Fibroblast of mammary gland (primary cell): ENCODE results near the gene HTRA3.

Experiments used
- DNase-seq: peaks from one replicate; pipeline ENCODE4 v3.0.0-alpha.2; 2010; ENCODE audit warnings: low read depth
- H3K4me3 ChIP-seq: 2 replicates; pipeline ENCODE4 v1.5.1; 2011; ENCODE audit warnings: low read depth, mild to moderate bottlenecking, low read length, moderate library complexity; ENCODE audit not compliant: control insufficient read depth
- CTCF ChIP-seq: conservative IDR thresholded peaks from 2 replicates; pipeline ENCODE4 v1.5.1; 2011; ENCODE audit warnings: low read depth, low read length, inconsistent platforms; ENCODE audit not compliant: control insufficient read depth, insufficient read depth

Gene HTRA3

GRCh38 chr4:8280876-8281440 is 11.4 kb downstream of the HTRA3 start:
- no peak for DNase-seq
- no peak overlapping the region for H3K4me3 ChIP-seq
- TF ChIP-seq CTCF = no peak

- no peak for TF ChIP-seq CTCF
- peak; percentile 69 for DNase-seq
These were observed 12.1 kb downstream of the HTRA3 start for GRCh38 chr4:8281519-8282133.

GRCh38 chr4:8282134-8282641 is 12.6 kb downstream of the HTRA3 start:
- no peak for DNase-seq
- H3K4me3 ChIP-seq = no peak overlapping the region
- TF ChIP-seq CTCF = no peak

More at GRCh38 chr4:8281519-8282133, 12.1 kb downstream of the HTRA3 start:
- H3K4me3 ChIP-seq = no peak overlapping the region

GRCh38 chr4:8282742-8283141 is 13.2 kb downstream of the HTRA3 start:
- DNase-seq = no peak
- no peak for TF ChIP-seq CTCF
- no peak overlapping the region for H3K4me3 ChIP-seq

GRCh38 chr4:8283161-8283560 is 13.6 kb downstream of the HTRA3 start:
- TF ChIP-seq CTCF = no peak
- no peak for DNase-seq
- H3K4me3 ChIP-seq = no peak overlapping the region

- TF ChIP-seq CTCF = no peak
- no peak overlapping the region for H3K4me3 ChIP-seq
- DNase-seq = no peak
These were observed 14.1 kb downstream of the HTRA3 start for GRCh38 chr4:8283631-8284121.
